NCI-H69 (cell line): ENCODE results near the gene PDE4D.
A peak's percentile ranks its signal among the peaks of the same experiment; 100 is the strongest.

Experiments used
- DNase-seq: peaks from one replicate; lab custom pipeline; 2025; lab: John Stamatoyannopoulos, UW

Gene PDE4D

GRCh38 chr5:59206132-59206581 lies 687.4 kb downstream of the PDE4D start:
- peak; percentile 23 for DNase-seq

GRCh38 chr5:59204114-59204897 lies 689.2 kb downstream of the PDE4D start:
- DNase-seq: no peak

GRCh38 chr5:59199868-59200267 lies 693.7 kb downstream of the PDE4D start:
- no peak for DNase-seq

GRCh38 chr5:59198832-59199231 lies 694.7 kb downstream of the PDE4D start:
- DNase-seq: no peak

GRCh38 chr5:59198365-59198764 lies 695.2 kb downstream of the PDE4D start:
- no peak for DNase-seq

- no peak for DNase-seq
These were observed 695.6 kb downstream of the PDE4D start for GRCh38 chr5:59197911-59198310.

GRCh38 chr5:59193616-59194319 lies 699.8 kb downstream of the PDE4D start:
- DNase-seq: no peak

- DNase-seq: no peak
These were observed 702.8 kb downstream of the PDE4D start for GRCh38 chr5:59190746-59191145.

GRCh38 chr5:59189472-59190244 lies 703.9 kb downstream of the PDE4D start:
- no peak for DNase-seq

GRCh38 chr5:59188419-59189225 lies 704.9 kb downstream of the PDE4D start:
- DNase-seq: peak; percentile 91

- DNase-seq: no peak
These were observed 705.7 kb downstream of the PDE4D start for GRCh38 chr5:59187857-59188256.

GRCh38 chr5:59186623-59187022 lies 706.9 kb downstream of the PDE4D start:
- DNase-seq: no peak

GRCh38 chr5:59185757-59186385 lies 707.7 kb downstream of the PDE4D start:
- no peak for DNase-seq

- no peak for DNase-seq
These were observed 708.8 kb downstream of the PDE4D start for GRCh38 chr5:59184769-59185168.

- DNase-seq: no peak
These were observed 710.8 kb downstream of the PDE4D start for GRCh38 chr5:59182760-59183159.

GRCh38 chr5:59180515-59180914 lies 713.0 kb downstream of the PDE4D start:
- DNase-seq: no peak

GRCh38 chr5:59179704-59180103 lies 713.8 kb downstream of the PDE4D start:
- no peak for DNase-seq

GRCh38 chr5:59178482-59178881 lies 715.0 kb downstream of the PDE4D start:
- no peak for DNase-seq

GRCh38 chr5:59178071-59178470 lies 715.5 kb downstream of the PDE4D start:
- DNase-seq: no peak

GRCh38 chr5:59177644-59178043 lies 715.9 kb downstream of the PDE4D start:
- no peak for DNase-seq

GRCh38 chr5:59174248-59174844 lies 719.2 kb downstream of the PDE4D start:
- DNase-seq: peak; percentile 75
